HG03103 (cell line): Measurements from ENCODE around the gene CTIF.
"Not testable (repeated sequence)": the region's sequence is repeated elsewhere in the genome, so short reads cannot be mapped to it uniquely, and the experiment has no call there.

ENCODE experiments used
- ATAC-seq: cut with Tn5 transposase; IDR thresholded peaks from one replicate; pipeline ENCODE4 v1.9.1; 2021; ENCODE audit warnings: low read depth; ENCODE audit not compliant: unreplicated experiment

Gene CTIF

DNA sequence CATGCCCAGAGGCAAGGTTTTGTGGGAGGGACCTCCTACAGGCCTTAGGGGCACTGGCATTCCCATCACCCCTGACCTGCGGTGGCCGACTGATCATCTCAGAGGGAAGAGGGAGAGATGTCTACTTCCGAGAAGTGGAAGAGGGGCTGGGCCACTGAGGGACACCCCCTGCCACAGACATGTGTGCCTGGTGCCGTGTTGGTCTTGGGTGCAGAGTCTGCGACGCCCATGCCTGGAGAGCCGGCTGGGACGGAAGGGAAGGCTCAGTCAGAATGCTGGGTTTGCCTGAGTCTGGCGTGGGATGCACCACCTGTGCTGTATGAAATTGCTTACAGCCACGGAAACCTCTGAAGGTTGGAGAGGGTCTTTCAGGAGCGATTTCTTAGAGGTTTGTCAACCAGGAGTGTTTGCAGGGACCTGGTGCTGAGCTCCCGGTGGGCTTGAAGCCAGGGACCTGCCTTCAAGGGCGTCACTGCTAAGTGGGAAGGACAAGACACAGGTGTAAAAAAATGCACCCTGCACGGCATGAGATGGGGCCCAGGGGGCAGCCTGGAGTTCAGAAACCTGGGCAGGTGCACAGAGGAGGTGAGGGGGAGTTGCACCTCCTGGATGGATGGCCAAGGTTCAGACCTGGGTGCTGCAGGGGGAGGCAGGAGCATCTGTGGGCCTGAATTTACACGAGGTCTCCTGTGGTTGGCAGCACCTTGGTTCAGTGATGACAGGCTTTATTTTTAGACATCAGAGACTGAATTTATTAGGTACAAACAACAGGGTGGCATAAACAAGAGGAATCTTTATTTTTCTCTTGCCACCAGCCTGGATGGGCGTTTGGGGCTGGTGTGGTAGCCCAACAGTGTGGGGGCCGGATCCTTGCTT lies 100.3 kb downstream of the CTIF start:
- ATAC-seq, result no peak

DNA sequence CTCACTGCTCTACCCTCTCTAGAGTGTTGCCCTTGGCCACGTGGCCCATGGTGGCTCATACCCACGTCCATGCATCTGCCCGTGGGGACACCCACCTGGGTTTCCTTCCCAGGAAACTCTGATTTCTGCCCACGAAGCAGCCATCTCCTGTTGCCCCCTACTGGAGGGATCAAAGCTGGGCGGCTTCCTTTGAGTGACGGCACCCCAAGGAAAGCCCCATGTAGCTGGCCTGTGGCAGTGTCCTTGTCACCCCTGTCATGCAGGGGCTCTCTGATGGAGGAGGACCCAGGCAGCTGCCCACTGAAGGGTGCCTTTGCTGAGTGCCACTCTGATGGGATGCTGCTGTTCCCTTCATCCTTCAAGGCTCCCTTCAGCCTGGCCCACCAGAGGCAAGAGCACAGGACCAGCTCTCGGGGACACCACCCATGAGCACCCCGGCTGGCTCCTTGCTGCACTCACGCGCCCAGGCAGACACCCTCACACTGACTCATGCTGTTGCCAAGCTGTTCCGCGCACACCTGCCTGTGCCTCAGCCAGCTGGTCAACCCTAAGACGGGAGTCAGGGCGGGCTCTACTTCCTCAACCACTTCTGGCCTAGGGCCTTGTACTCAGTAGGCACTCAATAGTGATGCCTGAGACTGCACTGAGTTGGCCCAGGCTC lies 101.1 kb downstream of the CTIF start:
- no peak for ATAC-seq

DNA sequence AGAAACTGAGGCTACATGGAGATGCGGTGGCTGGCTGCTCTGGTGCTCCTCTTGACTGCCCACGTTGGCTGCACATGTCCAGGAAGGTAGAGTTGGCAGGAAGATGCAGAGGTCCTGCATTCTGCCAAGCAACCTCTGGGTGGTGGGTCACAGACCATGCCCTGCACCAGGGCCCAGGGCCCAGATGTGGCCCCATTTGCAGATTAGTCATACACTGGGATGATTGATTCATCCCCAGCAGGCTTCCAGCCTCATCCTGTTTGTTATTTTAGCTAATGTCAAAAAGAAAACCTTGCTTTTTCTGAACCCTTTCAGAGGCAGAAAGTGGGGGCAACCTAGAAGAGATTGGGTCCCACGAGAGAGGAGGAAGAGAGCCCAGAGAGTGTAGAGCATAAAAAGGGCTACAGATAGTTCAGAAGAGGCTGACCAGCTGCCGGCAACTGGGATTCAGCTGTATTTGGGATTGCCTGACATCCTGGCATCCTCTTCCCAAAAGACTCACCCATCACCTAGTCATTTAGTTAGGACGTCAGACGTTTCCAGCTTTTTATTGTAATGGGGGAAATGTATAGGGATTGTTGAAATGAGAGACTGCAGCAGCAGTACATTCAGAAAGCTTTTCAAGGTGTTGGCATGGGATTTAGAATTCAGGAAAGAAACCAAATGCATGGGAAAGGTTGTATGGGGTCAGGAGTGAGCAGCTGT lies 101.9 kb downstream of the CTIF start:
- ATAC-seq, result no peak

DNA sequence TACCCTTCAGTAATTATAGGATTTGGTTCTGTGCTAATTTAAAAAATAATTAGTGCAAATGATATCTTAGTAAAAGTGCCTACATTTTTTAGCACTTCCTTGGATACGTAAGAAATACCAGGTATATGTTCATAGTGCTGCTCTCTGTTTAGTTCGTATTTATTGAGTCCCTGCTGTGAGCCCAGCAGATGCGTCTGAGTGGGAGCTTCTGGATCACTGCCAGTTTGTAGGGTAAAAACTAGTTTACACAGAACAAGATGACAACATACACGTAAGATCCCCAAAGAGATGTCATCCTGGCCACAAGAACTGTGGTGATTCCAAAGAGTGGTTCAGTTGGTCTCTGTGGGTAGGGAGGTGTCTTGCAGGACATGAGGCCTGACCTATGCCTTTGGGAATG lies 103.2 kb downstream of the CTIF start:
- ATAC-seq, result no peak

DNA sequence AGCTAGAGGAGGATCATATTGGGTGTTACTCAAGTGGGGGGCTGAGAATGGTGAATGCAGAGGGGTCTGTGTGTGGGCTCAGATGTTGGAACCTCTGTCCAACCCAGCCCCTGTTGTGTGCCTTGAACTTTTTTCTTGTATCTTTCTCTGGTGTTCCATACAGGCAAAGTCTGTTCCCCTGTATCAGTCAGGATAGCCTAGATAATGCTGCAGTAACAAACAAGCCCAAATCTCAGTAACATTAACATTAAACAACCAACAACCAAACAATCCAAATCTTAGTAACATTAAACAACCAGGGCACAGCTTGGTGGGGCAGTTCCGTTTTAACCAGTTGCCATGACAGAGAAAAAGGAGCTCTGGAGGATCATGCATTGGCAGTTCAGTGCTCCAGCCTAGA lies 103.7 kb downstream of the CTIF start:
- no peak for ATAC-seq

DNA sequence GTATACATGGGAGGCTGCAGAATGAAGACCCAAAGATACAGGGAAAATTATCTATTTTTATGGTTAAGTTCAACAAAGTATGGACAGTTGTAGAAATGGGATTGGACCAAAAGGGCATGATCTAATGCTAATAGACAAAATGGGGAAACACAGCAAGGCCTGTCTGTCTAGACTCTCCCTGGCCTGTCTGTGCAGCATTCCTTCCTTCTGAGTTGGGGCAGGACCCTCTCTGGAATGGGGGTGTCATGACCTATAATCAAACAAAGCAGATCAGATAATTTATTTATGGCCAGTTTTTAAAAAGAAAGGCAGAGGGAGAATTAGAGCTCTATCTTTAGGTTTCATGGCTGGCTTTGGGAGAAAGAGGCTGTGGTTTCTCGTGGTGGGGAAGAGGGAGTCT lies 104.4 kb downstream of the CTIF start:
- ATAC-seq, result no peak

DNA sequence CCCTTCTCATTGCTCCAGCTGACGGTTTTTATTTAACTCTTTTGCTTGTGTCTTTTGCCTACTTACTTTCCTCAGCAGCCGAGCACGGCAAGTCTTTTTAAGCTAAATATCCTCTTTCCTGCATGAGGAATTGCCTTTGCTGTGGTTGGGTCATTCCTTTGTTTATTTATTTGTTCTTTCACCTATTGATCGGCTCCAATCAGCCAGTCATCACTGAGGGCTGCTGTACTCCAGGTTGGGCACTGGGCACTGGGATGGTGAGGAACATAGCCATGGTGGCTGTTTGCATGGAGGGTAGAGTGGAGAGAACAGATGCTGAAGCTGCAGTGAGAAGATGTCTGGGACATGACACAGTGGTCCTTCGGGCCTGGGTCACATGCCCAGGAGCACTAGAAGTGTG lies 105.2 kb downstream of the CTIF start:
- no peak for ATAC-seq

DNA sequence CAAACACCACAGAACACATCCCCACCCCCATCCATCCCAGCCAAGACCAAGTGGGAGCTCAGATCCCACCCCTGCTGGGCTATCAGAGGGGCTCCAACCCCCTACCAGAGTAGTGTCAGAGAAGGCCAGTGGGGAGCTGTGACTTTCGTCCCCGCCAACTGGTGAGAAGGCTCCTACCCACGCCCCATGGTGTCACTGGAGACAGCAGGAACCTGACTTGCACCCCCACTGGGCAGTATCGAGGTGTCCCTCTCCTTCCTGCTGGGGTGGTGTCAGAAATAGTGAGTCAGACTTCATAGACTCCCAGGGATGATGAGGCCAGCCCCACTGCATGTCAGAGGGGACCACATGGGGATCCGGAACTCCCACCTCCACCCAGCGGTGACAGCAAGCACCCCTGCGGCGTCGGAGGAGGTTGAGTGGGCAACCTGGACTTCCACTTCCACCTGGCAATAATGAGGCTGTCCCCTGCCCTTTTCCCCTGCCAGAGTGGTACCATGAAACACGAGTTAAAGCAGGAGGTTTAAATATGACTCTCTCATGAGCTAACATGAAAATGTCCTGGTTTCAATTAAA lies 106.7 kb downstream of the CTIF start:
- no peak for ATAC-seq

DNA sequence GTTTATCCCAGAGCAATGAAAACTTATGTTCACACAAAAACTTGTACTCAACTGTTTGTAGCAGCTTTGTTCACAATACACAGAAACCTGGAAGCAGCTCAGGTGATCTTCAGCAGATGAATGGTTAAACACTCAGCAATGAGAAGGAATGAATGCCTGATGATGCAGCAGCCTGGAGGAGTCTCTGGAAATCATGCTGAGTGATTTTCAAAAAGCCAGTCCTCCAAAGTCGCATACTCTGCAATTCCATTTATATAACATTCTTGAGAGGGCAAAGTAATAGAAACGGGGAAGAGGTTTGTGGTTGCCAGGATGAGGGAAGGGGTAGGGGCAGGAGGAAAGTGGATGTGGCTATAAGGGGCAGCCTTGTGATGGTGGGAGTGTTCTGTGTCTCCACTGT lies 108.1 kb downstream of the CTIF start:
- ATAC-seq, result no peak

DNA sequence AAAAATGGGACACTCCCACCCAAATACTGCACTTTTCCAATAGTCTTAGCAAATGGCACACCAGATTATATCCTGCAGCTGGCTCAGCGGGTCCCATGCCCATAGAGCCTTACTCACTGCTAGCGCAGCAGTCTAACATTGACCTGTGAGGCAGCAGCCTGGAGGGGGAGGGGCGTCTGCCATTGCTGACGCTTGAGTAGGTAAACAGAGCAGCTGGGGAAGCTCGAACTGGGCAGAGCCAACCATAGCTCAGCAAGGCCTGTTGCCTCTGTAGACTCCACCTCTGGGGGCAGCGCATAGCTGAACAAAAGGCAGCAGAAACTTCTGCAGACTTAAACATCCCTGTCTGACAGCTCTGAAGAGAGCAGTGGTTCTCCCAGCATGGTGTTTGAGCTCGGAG lies 110.4 kb downstream of the CTIF start:
- no peak for ATAC-seq

DNA sequence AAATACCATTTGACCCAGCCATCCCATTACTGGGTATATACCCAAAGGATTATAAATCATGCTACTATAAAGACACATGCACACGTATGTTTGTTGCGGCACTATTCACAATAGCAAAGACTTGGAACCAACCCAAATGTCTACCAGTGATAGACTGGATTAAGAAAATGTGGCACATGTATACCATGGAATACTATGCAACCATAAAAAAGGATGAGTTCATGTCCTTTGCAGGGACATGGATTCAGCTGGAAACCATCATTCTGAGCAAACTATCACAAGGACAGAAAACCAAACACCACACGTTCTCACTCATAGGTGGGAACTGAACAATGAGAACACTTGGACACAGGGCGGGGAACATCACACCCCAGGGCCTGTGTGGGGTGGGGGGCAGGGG lies 115.8 kb downstream of the CTIF start:
- not testable (repeated sequence) for ATAC-seq

DNA sequence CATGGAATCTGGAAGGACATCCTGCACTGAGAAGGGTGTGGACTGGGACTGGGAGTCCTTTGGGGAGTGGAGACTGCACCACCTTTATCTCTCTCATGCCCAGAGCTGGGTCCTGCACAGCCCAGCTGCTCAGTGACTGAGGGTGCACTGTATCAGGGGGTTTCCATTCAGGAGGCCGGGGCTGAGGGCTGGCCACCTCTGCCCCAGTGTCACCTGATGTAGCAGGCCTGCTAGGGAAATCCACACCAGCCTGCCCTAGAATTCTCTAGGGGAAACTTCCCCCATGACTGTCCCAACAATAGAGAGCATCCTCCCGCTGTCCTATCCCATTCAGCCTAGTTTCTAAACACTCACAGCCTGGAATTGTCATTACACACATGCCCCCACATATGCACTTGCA lies 116.7 kb downstream of the CTIF start:
- no peak for ATAC-seq

DNA sequence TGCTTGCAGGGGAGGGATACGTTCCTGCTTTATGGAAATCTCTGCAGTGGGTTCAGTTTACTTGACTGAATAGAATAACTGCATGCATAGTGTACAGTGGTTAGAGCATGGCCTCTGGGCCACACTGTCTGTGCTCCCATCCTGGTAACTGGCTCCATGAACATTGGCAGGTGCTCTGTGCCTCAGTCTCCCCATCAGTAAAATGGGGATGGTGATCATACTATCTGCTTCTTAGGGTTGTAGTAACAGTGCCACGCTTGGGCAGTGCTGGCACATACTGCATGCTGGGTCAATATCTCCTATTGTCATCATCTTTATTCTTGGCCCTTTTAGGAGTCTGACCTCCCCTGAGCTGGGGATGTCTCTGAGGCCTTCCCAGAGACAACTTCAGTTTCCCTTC lies 117.3 kb downstream of the CTIF start:
- no peak for ATAC-seq

DNA sequence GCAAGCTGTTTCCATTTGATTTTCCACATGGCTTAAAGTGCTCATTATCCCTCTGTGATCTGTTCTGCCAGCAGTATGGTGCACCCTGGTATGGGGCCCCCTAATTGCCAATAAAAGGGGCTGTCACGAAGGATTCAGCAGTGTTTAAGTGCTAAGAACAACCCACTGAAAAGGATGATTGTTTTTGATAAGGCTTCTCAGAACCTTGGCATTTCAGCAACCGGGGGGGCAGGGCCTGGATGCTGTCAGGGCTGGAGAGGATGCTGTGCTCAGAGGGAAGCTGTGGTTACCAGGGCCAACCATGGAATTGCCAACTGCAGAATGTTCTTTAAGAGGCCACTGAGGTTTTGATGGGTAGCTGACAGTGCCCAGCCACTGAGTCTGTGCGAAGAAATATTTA lies 117.8 kb downstream of the CTIF start:
- no peak for ATAC-seq

DNA sequence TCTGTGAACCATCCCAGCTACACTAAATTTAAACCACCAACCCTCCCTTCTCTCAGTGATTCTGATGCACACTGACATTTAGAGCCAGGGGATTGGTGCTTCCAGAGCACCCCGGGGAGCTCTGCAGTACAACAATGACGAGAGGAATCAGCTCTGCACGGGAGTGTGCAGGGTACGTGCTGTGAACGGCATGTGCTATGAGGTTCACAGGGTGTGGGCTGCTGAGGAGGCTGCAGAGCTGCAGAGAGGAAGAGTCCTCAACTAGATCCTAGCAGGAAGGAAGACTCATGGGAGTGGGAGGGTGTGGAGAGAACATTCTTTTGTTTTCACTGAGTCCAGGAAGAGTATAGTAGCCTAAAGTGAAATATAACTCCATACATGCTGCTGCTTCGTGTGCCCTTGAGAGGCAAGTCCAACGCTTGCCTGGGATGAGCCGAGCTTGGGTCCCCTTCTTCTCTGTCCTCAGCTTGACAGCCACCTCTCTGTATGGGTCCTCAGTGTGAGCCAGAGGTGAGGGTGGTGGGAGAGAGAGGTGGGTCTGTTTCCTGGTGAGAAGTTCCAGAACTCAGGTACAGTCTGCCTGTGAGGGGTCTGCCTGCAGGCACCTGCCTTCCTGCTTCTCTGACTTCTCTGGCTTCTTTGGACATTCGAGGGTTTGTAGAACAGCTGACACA lies 118.8 kb downstream of the CTIF start:
- ATAC-seq, result no peak

DNA sequence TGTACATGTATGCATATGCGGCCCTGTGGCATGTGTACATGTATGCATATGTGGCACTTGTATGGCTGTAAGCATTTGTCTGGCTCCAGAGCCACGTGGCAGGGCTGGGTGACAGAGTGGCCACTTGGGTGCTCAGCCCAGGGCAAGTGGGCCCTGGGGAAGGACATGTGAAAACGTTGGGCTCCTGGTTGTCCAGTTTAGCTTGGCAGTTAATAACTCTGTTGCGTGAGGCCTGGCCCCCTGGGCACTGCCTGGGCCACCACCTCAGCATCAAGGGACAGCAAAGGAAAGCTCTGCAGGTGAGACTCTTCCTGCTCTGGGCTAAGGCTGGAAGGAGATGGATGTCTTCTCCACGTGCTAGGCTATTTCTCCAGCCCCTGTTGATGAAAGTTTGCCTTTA lies 119.9 kb downstream of the CTIF start:
- no peak for ATAC-seq

DNA sequence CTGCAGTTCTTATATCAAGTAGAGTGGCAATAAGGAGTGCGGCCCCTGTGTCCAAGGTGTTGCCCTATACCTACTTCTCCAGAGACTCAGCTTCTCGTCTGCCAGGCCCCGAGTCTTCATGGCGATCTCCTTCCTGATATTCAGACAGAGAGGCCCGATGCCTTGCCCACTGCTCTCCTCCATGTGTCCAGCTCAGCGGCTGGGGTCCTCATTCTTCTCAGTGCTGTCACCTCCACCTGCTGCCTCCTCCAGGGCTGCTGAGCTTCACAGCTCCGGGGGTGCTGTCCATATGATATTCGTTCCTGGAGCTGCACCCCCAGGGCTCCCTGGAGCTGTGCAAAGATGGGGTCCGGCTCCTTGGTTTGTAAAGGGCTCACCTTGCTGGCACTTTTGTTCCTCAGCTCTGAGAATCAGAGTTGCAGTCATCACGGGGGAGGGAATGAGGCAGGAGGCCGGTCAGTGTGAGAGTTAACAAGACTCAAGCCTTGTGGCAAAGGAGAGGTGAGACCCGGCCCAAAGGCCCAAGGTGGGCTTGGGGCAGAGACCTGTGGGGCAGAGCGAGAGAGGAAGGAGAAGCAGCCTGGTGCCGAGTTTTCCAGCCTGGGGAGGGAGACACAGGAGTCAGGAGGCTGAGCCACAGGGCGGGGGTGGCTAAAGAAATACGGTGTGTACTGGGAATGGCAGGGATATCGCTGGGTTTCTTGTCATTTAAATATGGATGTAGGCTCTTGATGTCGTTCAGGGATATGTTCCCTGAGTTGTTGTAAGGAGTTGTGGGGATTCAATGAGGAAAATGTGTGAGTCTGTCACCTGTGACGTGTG lies 120.6 kb downstream of the CTIF start:
- ATAC-seq, result no peak

DNA sequence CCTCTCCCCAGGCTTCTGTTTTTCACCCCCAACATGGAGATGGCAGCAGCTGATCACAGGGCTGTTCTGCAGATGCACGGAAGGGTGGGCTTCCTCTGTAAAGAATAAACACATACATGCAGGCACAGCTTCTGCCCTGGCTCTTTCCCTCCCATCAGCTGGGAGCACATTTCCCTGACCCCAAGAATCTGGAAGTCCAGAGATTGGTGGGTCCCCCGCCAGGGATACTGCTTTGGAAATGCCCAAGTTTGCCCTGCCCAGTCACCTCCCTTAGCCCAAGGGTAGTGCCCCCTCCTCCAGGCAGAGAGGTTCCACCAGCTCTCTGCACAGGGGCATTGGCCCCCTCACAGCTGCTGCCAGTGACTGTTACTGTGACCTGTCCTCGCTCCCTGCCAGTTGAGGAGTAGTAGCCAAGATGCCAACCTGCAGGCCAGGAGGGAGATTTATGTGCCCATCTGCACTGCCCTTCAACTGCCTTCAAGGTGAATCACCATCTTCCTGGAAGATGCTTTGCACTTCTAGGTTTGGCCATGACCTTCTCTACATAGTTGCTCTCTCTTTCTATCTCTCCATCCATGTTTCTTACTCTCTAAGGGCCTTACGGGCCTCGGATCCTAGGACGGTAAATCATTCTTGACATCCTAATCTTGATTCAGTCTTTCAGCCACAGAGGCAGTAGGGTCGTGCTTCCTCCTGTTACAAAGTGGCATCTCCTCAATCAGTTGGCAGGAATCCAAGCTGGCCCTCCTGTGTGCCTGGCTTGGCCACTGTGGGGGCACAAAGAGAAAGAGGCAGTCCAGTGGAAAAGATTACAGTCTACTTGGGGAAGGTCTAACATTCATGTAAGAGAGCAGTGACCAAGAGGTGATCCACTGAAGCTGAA lies 121.8 kb downstream of the CTIF start:
- ATAC-seq, result no peak

DNA sequence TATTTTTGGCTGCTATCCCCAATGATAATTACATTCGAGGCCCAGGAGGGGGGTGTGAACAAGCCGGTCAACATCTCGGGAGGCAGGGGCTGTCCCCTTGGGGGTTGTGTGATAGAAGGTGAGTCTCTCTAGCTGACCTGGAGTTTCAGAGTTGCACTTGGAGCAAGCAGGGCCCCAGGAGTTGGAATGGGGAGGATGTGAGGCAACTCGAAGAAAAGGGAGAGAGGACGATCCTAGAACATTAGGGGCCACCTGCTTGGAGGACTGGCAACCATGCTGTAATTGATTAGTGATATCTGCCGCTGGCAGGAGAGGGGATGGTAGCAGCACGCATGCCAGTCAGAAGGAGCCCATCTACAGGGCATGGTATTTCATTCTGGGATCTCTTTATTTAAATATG lies 122.6 kb downstream of the CTIF start:
- no peak for ATAC-seq
